H1 (cell line): ENCODE results near the gene LIMA1. TPM values are rescaled to one million over a fixed set of nuclear protein-coding genes. Genes with fewer than 3 reads are reported as not detected.

Experiments
- CTCF ChIA-PET: fragments of 300-600 bp; sonication (Branson Sonifier 250); formaldehyde crosslinking; loops from one replicate; lab custom pipeline; 2021; ENCODE audit not compliant: partially characterized antibody; lab: Charles Lee
- POLR2A ChIA-PET: fragments of 300-600 bp; sonication (Branson Sonifier 250); formaldehyde crosslinking; loops from one replicate; lab custom pipeline; 2021; ENCODE audit warnings: inconsistent platforms; ENCODE audit not compliant: partially characterized antibody; lab: Charles Lee
- DNase-seq, 2 experiments: peaks; one replicate each; pipeline versions ENCODE4 v3.0.0 to v3.0.0-alpha.2; 2010 to 2022; ENCODE audit warnings: low spot score in 2 of 2, low read depth in 1 of 2, mixed read lengths in 1 of 2
- FAIRE-seq: peaks from 2 replicates; lab custom pipeline; 2011; peaks lifted over from hg19 to GRCh38; lab: Jason Lieb, UNC
- H2AFZ ChIP-seq: 2 replicates; pipeline ENCODE4 v1.8.1; 2012; ENCODE audit warnings: low read length, inconsistent platforms
- H2AK5ac ChIP-seq: 2 replicates; pipeline ENCODE4 v1.6.1; 2013; ENCODE audit warnings: low read depth, low read length
- H2BK120ac ChIP-seq: replicated peaks from 2 replicates; pipeline ENCODE3; 2013; ENCODE audit warnings: low read depth, low read length, inconsistent platforms
- H2BK12ac ChIP-seq: 2 replicates; pipeline ENCODE4 v1.6.1; 2013; ENCODE audit warnings: low read depth, low read length
- H2BK15ac ChIP-seq: 2 replicates; pipeline ENCODE4 v1.6.1; 2013; ENCODE audit warnings: low read length
- H2BK20ac ChIP-seq: 2 replicates; pipeline ENCODE4 v1.6.1; 2013; ENCODE audit warnings: low read length
- H2BK5ac ChIP-seq: 2 replicates; pipeline ENCODE4 v1.6.1; 2013; ENCODE audit warnings: low read depth, low read length
- H3K14ac ChIP-seq: 2 replicates; pipeline ENCODE4 v1.6.1; 2013; ENCODE audit warnings: inconsistent platforms; ENCODE audit not compliant: insufficient read length
- H3K18ac ChIP-seq: 2 replicates; pipeline ENCODE4 v1.6.1; 2013; ENCODE audit warnings: low read length; ENCODE audit errors: extremely low read depth
- H3K23ac ChIP-seq: 2 replicates; pipeline ENCODE4 v1.6.1; 2013; ENCODE audit warnings: inconsistent platforms; ENCODE audit not compliant: insufficient read length
- H3K23me2 ChIP-seq: 2 replicates; pipeline ENCODE4 v1.6.1; 2013; ENCODE audit warnings: low read depth, low read length
- H3K27ac ChIP-seq: 2 replicates; pipeline ENCODE4 v1.6.1; 2011; ENCODE audit warnings: low read depth, low read length, inconsistent platforms
- H3K27me3 ChIP-seq, 4 experiments: replicated peaks in 1 of 4; 1 replicate in 1 of 4; 2 replicates in 3 of 4; pipeline versions ENCODE4 v1.6.1 to v1.8.1; 2011 to 2013; ENCODE audit warnings: low read length in 3 of 4, mild to moderate bottlenecking in 3 of 4, inconsistent platforms in 2 of 4, mixed read lengths in 2 of 4, moderate library complexity in 1 of 4; ENCODE audit not compliant: control insufficient read depth in 3 of 4, insufficient read depth in 3 of 4; ENCODE audit errors: extremely low read depth in 1 of 4
- H3K36me3 ChIP-seq, 4 experiments: 2 replicates each; pipeline versions ENCODE4 v1.6.1 to v1.8.1; 2011 to 2013; ENCODE audit warnings: mild to moderate bottlenecking in 4 of 4, low read length in 3 of 4, moderate library complexity in 2 of 4, control low read depth in 1 of 4, inconsistent platforms in 1 of 4; ENCODE audit not compliant: insufficient read depth in 4 of 4, control insufficient read depth in 2 of 4
- H3K4ac ChIP-seq: replicated peaks from 2 replicates; pipeline ENCODE3; 2013; ENCODE audit warnings: low read length, low read depth, mixed read lengths, inconsistent platforms; ENCODE audit not compliant: insufficient read length
- H3K4me1 ChIP-seq, 4 experiments: replicated peaks in 1 of 4; 1 replicate in 1 of 4; 2 replicates in 3 of 4; pipeline versions ENCODE4 v1.6.1 to v1.8.1; 2011 to 2013; ENCODE audit warnings: low read length in 3 of 4, inconsistent platforms in 2 of 4, mixed read lengths in 1 of 4; ENCODE audit not compliant: insufficient read depth in 4 of 4, control insufficient read depth in 3 of 4
- H3K4me2 ChIP-seq, 2 experiments: 2 replicates each; pipeline versions ENCODE4 v1.6.1 to v1.8.1; 2011 to 2013; ENCODE audit warnings: low read depth in 2 of 2, low read length in 2 of 2, control low read depth in 1 of 2, inconsistent platforms in 1 of 2, mild to moderate bottlenecking in 1 of 2; ENCODE audit not compliant: insufficient read depth in 1 of 2
- H3K4me3 ChIP-seq, 4 experiments: fragments of 200-600, 300-600 bp in 1 of 4; sonication (generic), shearing (Covaris generic), sonication (Bioruptor Twin) in 1 of 4; 2 replicates each; pipeline versions ENCODE4 v1.5.1 to v1.8.1; 2011 to 2016; ENCODE audit warnings: low read length in 4 of 4, low read depth in 3 of 4, control low read depth in 2 of 4, inconsistent platforms in 2 of 4, mild to moderate bottlenecking in 2 of 4, mixed read lengths in 1 of 4, moderate library complexity in 1 of 4; ENCODE audit not compliant: insufficient read depth in 2 of 4; ENCODE audit errors: extremely low read depth in 1 of 4
- H3K56ac ChIP-seq: replicated peaks from 2 replicates; pipeline ENCODE3; 2013; ENCODE audit warnings: low read depth, mild to moderate bottlenecking, mixed read lengths, low read length, inconsistent platforms; ENCODE audit not compliant: insufficient read length
- H3K79me1 ChIP-seq: 2 replicates; pipeline ENCODE4 v1.6.1; 2013; ENCODE audit warnings: low read depth, low read length, control low read depth
- H3K79me2 ChIP-seq, 2 experiments: 2 replicates each; pipeline versions ENCODE4 v1.6.1 to v1.8.1; 2012 to 2013; ENCODE audit warnings: low read length in 2 of 2, mild to moderate bottlenecking in 2 of 2, inconsistent platforms in 1 of 2; ENCODE audit not compliant: insufficient read depth in 2 of 2, control insufficient read depth in 1 of 2
- H3K9ac ChIP-seq, 4 experiments: replicated peaks in 1 of 4; 1 replicate in 1 of 4; 2 replicates in 3 of 4; pipeline versions ENCODE4 v1.6.1 to v1.8.1; 2011 to 2013; ENCODE audit warnings: low read depth in 3 of 4, low read length in 3 of 4, control low read depth in 2 of 4, mild to moderate bottlenecking in 2 of 4, moderate library complexity in 2 of 4, inconsistent platforms in 1 of 4; ENCODE audit errors: extremely low read depth in 1 of 4
- H3K9me3 ChIP-seq, 2 experiments: 2 replicates each; pipeline versions ENCODE4 v1.6.1 to v1.8.1; 2012 to 2013; ENCODE audit warnings: mild to moderate bottlenecking in 2 of 2, moderate library complexity in 2 of 2, control low read depth in 1 of 2, inconsistent platforms in 1 of 2, low read depth in 1 of 2, low read length in 1 of 2, mixed read lengths in 1 of 2; ENCODE audit not compliant: insufficient read depth in 2 of 2
- H4K20me1 ChIP-seq, 2 experiments: replicated peaks in 1 of 2; 2 replicates each; pipeline versions ENCODE3 to v1.8.1; 2011 to 2013; ENCODE audit warnings: inconsistent platforms in 2 of 2, low read length in 2 of 2, mild to moderate bottlenecking in 1 of 2; ENCODE audit not compliant: insufficient read depth in 2 of 2, control insufficient read depth in 1 of 2
- H4K5ac ChIP-seq: 2 replicates; pipeline ENCODE4 v1.6.1; 2013; ENCODE audit warnings: low read length, low read depth, mixed read lengths, inconsistent platforms; ENCODE audit not compliant: insufficient read length
- H4K8ac ChIP-seq: 2 replicates; pipeline ENCODE4 v1.8.0; 2013; ENCODE audit warnings: mild to moderate bottlenecking, moderate library complexity, low read length, inconsistent platforms; ENCODE audit not compliant: insufficient read depth; ENCODE audit errors: extremely low read depth
- H4K91ac ChIP-seq: replicated peaks from 2 replicates; pipeline ENCODE3; 2013; ENCODE audit warnings: low read length, mixed read lengths, inconsistent platforms; ENCODE audit not compliant: insufficient read length
- BCL11A ChIP-seq, 2 experiments: IDR thresholded peaks; one replicate each; pipeline ENCODE4 v1.6.1; 2011; ENCODE audit warnings: low read depth in 2 of 2, low read length in 2 of 2, mild to moderate bottlenecking in 2 of 2
- JUND ChIP-seq: IDR thresholded peaks from 2 replicates; pipeline ENCODE4 v1.6.1; 2011; ENCODE audit warnings: mild to moderate bottlenecking, improper control_type of control experiment, low read length
- KDM5A ChIP-seq: fragments of 200-600 bp; IDR thresholded peaks from 2 replicates; pipeline ENCODE4 v1.7.1; 2012; ENCODE audit warnings: mild to moderate bottlenecking, low read length, inconsistent platforms, mixed read lengths
- RAD21 ChIP-seq, 2 experiments: IDR thresholded peaks in 1 of 2; conservative IDR thresholded peaks in 1 of 2; 2 replicates each; pipeline ENCODE4 v1.6.1; 2011; ENCODE audit warnings: low read depth in 2 of 2, low read length in 2 of 2, improper control_type of control experiment in 1 of 2, inconsistent platforms in 1 of 2, mild to moderate bottlenecking in 1 of 2, moderate library complexity in 1 of 2
- SAP30 ChIP-seq: fragments of 300-600 bp; sonication (generic); IDR thresholded peaks from 2 replicates; pipeline ENCODE4 v1.7.1; 2012; ENCODE audit warnings: low read length, moderate library complexity, mild to moderate bottlenecking, inconsistent platforms; ENCODE audit not compliant: insufficient read depth, insufficient replicate concordance
- SIX5 ChIP-seq: IDR thresholded peaks from 2 replicates; pipeline ENCODE4 v1.6.1; 2011; ENCODE audit warnings: mild to moderate bottlenecking, low read depth, low read length
- ZNF274 ChIP-seq: IDR thresholded peaks from 2 replicates; pipeline ENCODE4 v1.7.0; 2012; ENCODE audit warnings: low read length, borderline replicate concordance; ENCODE audit errors: extremely low read depth
- WGBS, 2 experiments: shearing (Covaris generic) in 1 of 2; methylation state at CpG; one replicate each; pipeline versions ENCODE4 v1.1.6 to v1.1.7; 2013 to 2015; ENCODE audit warnings: low lambda C conversion rate in 2 of 2, mixed read lengths in 2 of 2, inconsistent platforms in 1 of 2, low coverage in 1 of 2, missing lambda C conversion rate in 1 of 2; ENCODE audit not compliant: insufficient replicate concordance in 2 of 2, insufficient coverage in 1 of 2, insufficient read length in 1 of 2; ENCODE audit errors: extremely low coverage in 1 of 2, missing lambda C conversion rate in 1 of 2; 5-methylcytosine and 5-hydroxymethylcytosine counted together
- polyA plus RNA-seq, 7 experiments: library from polyadenylated mRNA; depleted of rRNA in 3 of 7; stranded (reverse) in 5 of 7; unstranded in 2 of 7; fragments of >200 nt in 5 of 7; fragments of 200-250 nt in 2 of 7; gene quantifications; 1 replicate in 5 of 7; 2 replicates in 1 of 7; 4 replicates in 1 of 7; pipeline versions ENCODE4 v1.2.1 to v1.2.3, GENCODE V29; 2011 to 2013; ENCODE audit warnings: missing spikeins in 2 of 7, mixed read lengths in 2 of 7
- total RNA-seq: library from RNA; stranded (reverse); fragmentation: NEBNext Ultra II Directional; extraction: Animal tissue kit (Norgen Biotek cat#: 25700); gene quantifications from 2 replicates; pipeline ENCODE4 v1.2.1, GENCODE V29; 2021
- TF ChIP-seq, protein P1 (sequence below): IDR thresholded peaks from 2 replicates; pipeline ENCODE4 v1.6.1; 2012; ENCODE audit warnings: low read length, inconsistent platforms

The LIMA1 gene
- total and polyA plus RNA-seq, 2 of the 8 experiments (the other 6 are each of a cell fraction or from before 2014, with no cell fraction given), result 12.7 to 47.6 TPM

DNA sequence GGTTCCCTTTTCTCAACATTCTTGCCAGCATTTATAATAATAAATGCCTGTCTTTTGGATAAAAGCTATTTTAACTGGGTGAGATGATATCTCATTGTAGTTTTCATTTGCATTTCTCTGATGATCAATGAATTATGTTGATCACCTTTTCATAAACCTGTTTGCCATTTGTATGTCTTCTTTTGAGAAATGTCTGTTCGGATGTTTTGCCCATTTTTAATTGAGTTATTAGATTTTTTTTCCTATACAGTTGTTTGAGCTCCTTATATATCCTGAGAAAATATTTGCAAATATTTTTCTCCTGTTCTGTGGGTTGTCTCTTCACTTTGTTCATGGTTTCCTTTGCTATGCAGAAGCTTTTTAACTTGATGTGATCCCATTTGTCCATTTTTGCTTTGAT is 8.1 kb upstream of the LIMA1 start:
- ChIA-PET POLR2A (no interaction called here), CTCF (interaction anchor here (0.9 to 1.3 kb wide), 3 partner anchors 8 to 21 kb away, joined by 3 read pairs; no protein-coding TSS in a partner anchor)
- Histone ChIP-seq H3K9ac (no peak overlapping the region), H2BK15ac (no peak overlapping the region), H3K18ac (no peak overlapping the region), H3K23ac (no peak overlapping the region), H3K4ac (no peak overlapping the region), H4K8ac (no peak overlapping the region), H2BK5ac (no peak overlapping the region), H3K79me1 (no peaks in the 10 kb centered on the region), H3K9me3 (no peaks in the 10 kb centered on the region), H3K36me3 (no peaks in the 10 kb centered on the region), H3K4me1 (no peaks in the 10 kb centered on the region), H3K23me2 (no peaks in the 10 kb centered on the region), H2BK20ac (no peak overlapping the region), H3K79me2 (no peaks in the 10 kb centered on the region), H4K5ac (no peak overlapping the region), H3K27me3 (no peaks in the 10 kb centered on the region), H2BK12ac (no peak overlapping the region), H2AFZ (no peak overlapping the region), H3K4me2 (no peak overlapping the region), H4K91ac (no peak overlapping the region), H3K27ac (no peak overlapping the region), H3K14ac (no peak overlapping the region), H3K56ac (no peak overlapping the region), H2BK120ac (no peak overlapping the region), H2AK5ac (no peak overlapping the region), H4K20me1 (no peaks in the 10 kb centered on the region), H3K4me3 (no peak overlapping the region)
- no peak for FAIRE-seq
- WGBS, 2 experiments, result 84% methylated on average over 1 of the region's 1 CpG; no CpG with 5 or more reads in 1 of the 2 experiments
- no peak for DNase-seq
- TF ChIP-seq SAP30, result no peak
- no peak for TF ChIP-seq KDM5A
- no peak for TF ChIP-seq BCL11A (IDR thresholded peaks at IDR 0.05; ENCODE audit: low read depth in 2 of 2, low read length in 2 of 2)
- no peak for TF ChIP-seq RAD21 (IDR thresholded peaks at IDR 0.05 in 1 of 2, conservative IDR thresholded peaks at IDR 0.05 in 1 of 2; ENCODE audit: low read depth in 2 of 2, low read length in 2 of 2)
- TF ChIP-seq JUND, result no peak
- no peak for TF ChIP-seq ZNF274
- TF ChIP-seq SIX5, result no peak
- TF ChIP-seq, protein P1, sequence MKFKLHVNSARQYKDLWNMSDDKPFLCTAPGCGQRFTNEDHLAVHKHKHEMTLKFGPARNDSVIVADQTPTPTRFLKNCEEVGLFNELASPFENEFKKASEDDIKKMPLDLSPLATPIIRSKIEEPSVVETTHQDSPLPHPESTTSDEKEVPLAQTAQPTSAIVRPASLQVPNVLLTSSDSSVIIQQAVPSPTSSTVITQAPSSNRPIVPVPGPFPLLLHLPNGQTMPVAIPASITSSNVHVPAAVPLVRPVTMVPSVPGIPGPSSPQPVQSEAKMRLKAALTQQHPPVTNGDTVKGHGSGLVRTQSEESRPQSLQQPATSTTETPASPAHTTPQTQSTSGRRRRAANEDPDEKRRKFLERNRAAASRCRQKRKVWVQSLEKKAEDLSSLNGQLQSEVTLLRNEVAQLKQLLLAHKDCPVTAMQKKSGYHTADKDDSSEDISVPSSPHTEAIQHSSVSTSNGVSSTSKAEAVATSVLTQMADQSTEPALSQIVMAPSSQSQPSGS, result no peak
